Measurements from ENCODE around the gene CAMSAP1. TPM values are rescaled to one million over a fixed set of nuclear protein-coding genes. Genes with fewer than 3 reads are reported as not detected.

The CAMSAP1 gene
- total and polyA plus RNA-seq, 10 of the 15 experiments (the other 5 are each of a cell fraction or from before 2014, with no cell fraction given) = 1.4 to 24.7 (median 8.0) TPM

DNA sequence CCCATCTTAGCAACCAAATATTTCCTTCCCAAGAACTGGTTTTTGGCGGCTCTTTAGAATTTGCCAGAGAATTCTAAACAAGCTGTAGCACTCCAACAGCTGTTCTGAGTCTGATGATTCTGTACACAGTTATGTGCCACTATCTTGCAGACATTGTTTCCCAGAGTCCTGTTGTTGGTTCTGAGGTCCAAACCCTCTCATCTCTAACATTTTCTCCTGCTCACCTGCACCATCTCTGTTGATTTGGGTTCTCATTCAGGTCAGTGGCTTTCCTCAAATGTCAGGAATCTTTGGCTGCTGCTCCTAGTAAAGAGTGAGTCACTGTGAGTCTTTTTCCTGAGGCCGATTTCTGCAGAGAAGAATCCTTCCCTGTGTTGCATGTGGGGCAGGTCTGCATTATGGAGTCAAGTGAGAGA is 50.0 kb downstream of the CAMSAP1 start:
- FAIRE-seq (no peak), DNase-seq (ENCODE audit: low read depth, low spot score) (no peak), ATAC-seq (no peak)
- CTCF ChIA-PET = interaction anchor here (0.6 kb wide), 1 partner anchor 142 kb away, joined by 3 read pairs; no protein-coding TSS in a partner anchor
- TF ChIP-seq SMAD5 (IDR thresholded peaks at IDR 0.05; ENCODE audit: low read depth) = no peak
- no peak for TF ChIP-seq CHD2 (IDR thresholded peaks at IDR 0.05; ENCODE audit: borderline replicate concordance, low read depth, low read length)
- TF ChIP-seq CUX1 (IDR thresholded peaks at IDR 0.05; ENCODE audit: insufficient replicate concordance, low read depth, low read length) = no peak
- no peak for TF ChIP-seq CHD1 (IDR thresholded peaks at IDR 0.05; ENCODE audit: low read depth, low read length)
- no peak for TF ChIP-seq STAT3 (IDR thresholded peaks at IDR 0.05; ENCODE audit: low read depth, low read length)
- BruUV-seq (replicated peaks) = no TSS peak
- intact Hi-C loops (cut with micrococcal nuclease; ENCODE audit: unreplicated experiment) = no loop called here
- H3K4me3 ChIP-seq = no peak overlapping the region
- RAD21 ChIA-PET (ENCODE audit: unreplicated experiment) = no interaction called here
- H2AFZ ChIP-seq (ENCODE audit: control insufficient read depth, low read depth, low read length) = no peak overlapping the region
- POLR2A ChIA-PET = no interaction called here
- no peaks in the 10 kb centered on the region for H4K20me1 ChIP-seq (ENCODE audit: control insufficient read depth, insufficient read depth)
- no peak overlapping the region for H3K4me2 ChIP-seq (ENCODE audit: control insufficient read depth, insufficient read depth)
- 69% methylated on average over 2 of the region's 2 CpGs for WGBS (ENCODE audit: insufficient coverage, insufficient replicate concordance, low lambda C conversion rate, missing lambda C conversion rate)
- H3K9ac ChIP-seq (ENCODE audit: control insufficient read depth, insufficient read depth, low read length) = no peak overlapping the region
- no peaks in the 10 kb centered on the region for H3K79me2 ChIP-seq (ENCODE audit: control insufficient read depth, insufficient read depth, low read length)
- H3K9me3 ChIP-seq (replicated peaks; ENCODE audit: control insufficient read depth, insufficient read depth, low read length) = no peaks in the 10 kb centered on the region
- no peaks in the 10 kb centered on the region for H3K4me1 ChIP-seq (ENCODE audit: control insufficient read depth, insufficient read depth, low read length)
- H3K27me3 ChIP-seq (replicated peaks in 1 of 2; ENCODE audit: control insufficient read depth in 2 of 2, insufficient read depth in 2 of 2, low read length in 1 of 2) = no peaks in the 10 kb centered on the region
- H3K36me3 ChIP-seq (ENCODE audit: control insufficient read depth in 2 of 2, insufficient read depth in 2 of 2, low read length in 1 of 2) = peaks cover 3 to 4% of the 10 kb centered on the region in 2 experiments; a peak in 2 of 4 replicates
- in situ Hi-C loops (cut with MboI) = no loop called here
- no peak overlapping the region for H3K27ac ChIP-seq (ENCODE audit: control insufficient read depth, insufficient read depth)
- SMC1A ChIA-PET (ENCODE audit: uncharacterized antibody, unreplicated experiment) = interaction anchor here (0.9 kb wide), 1 partner anchor 233 kb away, joined by 3 read pairs; no protein-coding TSS in a partner anchor
